Coronary artery (tissue), 2 donors: ENCODE measurements around the gene LRRC71.
A peak's percentile ranks its signal among the peaks of the same experiment; 100 is the strongest.

Source experiments
- DNase-seq: peaks from one replicate; pipeline ENCODE4 v3.0.0-alpha.2; 2017; ENCODE audit warnings: low spot score
- H3K27ac ChIP-seq, 2 donors: fragments of 200-600 bp; sonication (generic); one replicate each; pipeline ENCODE4 v1.5.1; 2016 to 2019
- H3K4me3 ChIP-seq: fragments of 200-600 bp; sonication (generic); 2 replicates; pipeline ENCODE4 v1.5.1; 2016; ENCODE audit warnings: mild to moderate bottlenecking, moderate library complexity
- TF ChIP-seq, protein P1 (sequence below): fragments of 200-600 bp; sonication (generic); IDR thresholded peaks from one replicate; pipeline ENCODE4 v1.5.1; 2019; ENCODE audit warnings: antibody characterized with exemption

LRRC71 gene

GRCh38 chr1:156895927-156896326 lies 24.5 kb upstream of the LRRC71 start:
- peak overlapping the region; percentile 81 for H3K4me3 ChIP-seq
- peak overlapping the region; percentile 84 to 98 for H3K27ac ChIP-seq
- no peak for DNase-seq
- TF ChIP-seq, protein P1, sequence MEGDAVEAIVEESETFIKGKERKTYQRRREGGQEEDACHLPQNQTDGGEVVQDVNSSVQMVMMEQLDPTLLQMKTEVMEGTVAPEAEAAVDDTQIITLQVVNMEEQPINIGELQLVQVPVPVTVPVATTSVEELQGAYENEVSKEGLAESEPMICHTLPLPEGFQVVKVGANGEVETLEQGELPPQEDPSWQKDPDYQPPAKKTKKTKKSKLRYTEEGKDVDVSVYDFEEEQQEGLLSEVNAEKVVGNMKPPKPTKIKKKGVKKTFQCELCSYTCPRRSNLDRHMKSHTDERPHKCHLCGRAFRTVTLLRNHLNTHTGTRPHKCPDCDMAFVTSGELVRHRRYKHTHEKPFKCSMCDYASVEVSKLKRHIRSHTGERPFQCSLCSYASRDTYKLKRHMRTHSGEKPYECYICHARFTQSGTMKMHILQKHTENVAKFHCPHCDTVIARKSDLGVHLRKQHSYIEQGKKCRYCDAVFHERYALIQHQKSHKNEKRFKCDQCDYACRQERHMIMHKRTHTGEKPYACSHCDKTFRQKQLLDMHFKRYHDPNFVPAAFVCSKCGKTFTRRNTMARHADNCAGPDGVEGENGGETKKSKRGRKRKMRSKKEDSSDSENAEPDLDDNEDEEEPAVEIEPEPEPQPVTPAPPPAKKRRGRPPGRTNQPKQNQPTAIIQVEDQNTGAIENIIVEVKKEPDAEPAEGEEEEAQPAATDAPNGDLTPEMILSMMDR, result no peak

GRCh38 chr1:156896490-156897033 lies 23.9 kb upstream of the LRRC71 start:
- Histone ChIP-seq H3K27ac (peak overlapping the region; percentile 84 to 98), H3K4me3 (peak overlapping the region; percentile 81)
- TF ChIP-seq, protein P1, result no peak
- peak; percentile 86 for DNase-seq

- peak overlapping the region; percentile 84 to 98 for H3K27ac ChIP-seq
- peak overlapping the region; percentile 81 for H3K4me3 ChIP-seq
- DNase-seq, result no peak
- TF ChIP-seq, protein P1, result no peak
Measured at GRCh38 chr1:156897078-156897825, 23.2 kb upstream of the LRRC71 start.

DNA sequence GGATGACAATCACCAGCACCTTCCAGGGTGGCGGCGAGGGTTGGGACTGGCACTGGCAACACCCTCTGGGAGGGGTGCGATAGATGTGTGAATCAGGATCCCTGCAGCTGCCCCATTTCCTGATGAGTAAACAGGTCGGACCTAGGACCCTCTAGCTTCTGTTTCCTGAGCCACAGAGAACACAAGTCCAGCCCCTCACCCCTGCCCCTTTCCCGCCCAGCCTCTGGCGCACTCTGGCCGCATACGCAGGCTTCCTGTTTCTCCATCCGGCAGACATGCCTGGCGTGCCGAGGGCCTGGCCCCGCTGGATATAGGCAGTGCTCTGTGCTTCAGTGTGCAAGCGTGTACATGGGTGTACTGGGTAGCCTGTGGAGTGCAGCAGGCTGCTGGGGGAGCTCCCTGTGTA lies 22.3 kb upstream of the LRRC71 start:
- TF ChIP-seq, protein P1, result no peak
- DNase-seq, result no peak
- Histone ChIP-seq H3K27ac (peak overlapping the region; percentile 84 to 98), H3K4me3 (peak overlapping the region; percentile 81)

GRCh38 chr1:156898971-156899664 lies 21.3 kb upstream of the LRRC71 start:
- TF ChIP-seq, protein P1, result no peak
- Histone ChIP-seq H3K27ac (peak overlapping the region in 1 of 2 donors; percentile 98), H3K4me3 (peak overlapping the region; percentile 81)
- no peak for DNase-seq

- Histone ChIP-seq H3K4me3 (peak overlapping the region; percentile 7), H3K27ac (peak overlapping the region in 1 of 2 donors; percentile 43)
- DNase-seq, result no peak
- TF ChIP-seq, protein P1, result no peak
Measured at GRCh38 chr1:156899956-156900718, 20.3 kb upstream of the LRRC71 start.
